ENCODE results near the gene SNAP29.

Gene SNAP29

DNA sequence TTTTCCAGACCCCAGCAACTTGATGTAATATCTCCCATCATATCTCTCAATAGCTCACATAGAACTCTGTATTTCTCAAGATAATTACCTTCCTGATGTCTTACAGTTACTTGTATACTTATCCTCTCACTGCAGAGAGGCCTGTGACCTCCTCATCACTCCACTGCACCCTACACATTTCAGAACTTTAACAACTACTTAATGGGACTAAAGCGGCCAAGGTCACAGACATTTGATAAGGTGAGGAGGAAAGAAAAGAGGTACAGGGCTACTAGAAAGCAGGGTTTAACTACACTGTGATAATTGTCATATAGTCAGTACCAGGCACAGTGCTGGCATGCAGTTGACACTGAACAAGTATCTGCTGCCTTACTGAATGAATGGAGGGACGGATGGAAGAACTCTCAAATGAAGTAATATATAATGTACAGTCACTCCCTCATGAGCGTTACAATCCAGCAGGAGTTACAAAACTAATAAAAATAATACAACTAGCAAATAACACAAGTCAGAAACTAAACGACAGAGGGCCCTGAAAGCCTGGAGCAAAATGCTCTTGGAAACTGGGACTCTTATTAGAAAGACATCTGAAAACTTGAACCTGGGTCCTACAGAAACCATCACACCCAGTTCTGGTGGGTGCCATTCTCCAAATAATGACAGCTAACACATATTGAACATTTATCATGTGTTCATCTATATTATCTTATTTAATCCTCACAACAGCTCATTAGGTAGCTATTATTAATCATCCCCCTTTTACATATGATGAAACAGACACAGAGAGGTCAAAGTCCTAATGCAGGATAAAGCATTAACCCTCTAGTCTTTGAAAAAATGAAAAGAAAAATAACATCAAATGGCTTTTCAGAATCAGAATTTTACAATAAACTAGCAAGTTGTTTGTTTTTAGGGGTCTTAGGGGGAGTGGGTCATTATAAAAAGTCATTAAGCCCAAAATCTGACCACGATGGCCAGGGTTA, 14.5 kb upstream of the SNAP29 start:
- no peak overlapping the region for H3K27ac Mint-ChIP-seq
- H3K9me3 Mint-ChIP-seq = no peaks in the 10 kb centered on the region
- DNase-seq (ENCODE audit: low spot score in 2 of 2) = no peak
- H3K4me3 Mint-ChIP-seq = no peak overlapping the region
- ATAC-seq (ENCODE audit: low read depth) = no peak
- H3K27me3 Mint-ChIP-seq = no peaks in the 10 kb centered on the region
- H3K36me3 Mint-ChIP-seq = peaks cover 5% of the 10 kb centered on the region
- peaks cover 25% of the 10 kb centered on the region for H3K4me1 Mint-ChIP-seq

DNA sequence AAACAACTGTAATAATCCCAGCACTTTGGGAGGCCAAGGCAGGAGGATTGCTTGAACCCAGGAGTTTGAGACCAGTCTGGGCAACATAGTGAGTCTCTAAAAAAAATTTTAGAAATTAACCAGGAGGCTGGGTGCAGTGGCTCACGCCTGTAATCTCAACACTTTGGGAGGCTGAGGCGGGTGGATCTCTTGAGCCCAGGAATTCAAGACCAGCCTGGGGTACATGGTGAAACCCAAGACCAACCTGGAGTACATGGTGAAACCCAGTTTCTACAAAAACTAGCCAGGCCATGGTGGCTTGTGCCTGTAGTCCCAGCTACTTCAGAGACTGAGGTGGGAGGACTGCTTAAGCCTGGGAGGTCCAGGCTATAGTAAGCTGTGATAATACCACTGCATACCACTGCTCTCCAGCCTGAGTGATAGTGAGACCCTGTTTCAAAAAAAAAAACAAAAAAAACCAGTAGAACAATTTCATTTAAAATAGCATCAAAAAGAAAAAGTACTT, 11.4 kb upstream of the SNAP29 start:
- Mint-ChIP-seq H3K27me3 (no peaks in the 10 kb centered on the region), H3K27ac (no peak overlapping the region), H3K36me3 (no peaks in the 10 kb centered on the region), H3K9me3 (no peaks in the 10 kb centered on the region), H3K4me1 (peaks cover 17% of the 10 kb centered on the region), H3K4me3 (no peak overlapping the region)
- ATAC-seq (ENCODE audit: low read depth) = no peak
- DNase-seq (ENCODE audit: low spot score in 2 of 2) = no peak

DNA sequence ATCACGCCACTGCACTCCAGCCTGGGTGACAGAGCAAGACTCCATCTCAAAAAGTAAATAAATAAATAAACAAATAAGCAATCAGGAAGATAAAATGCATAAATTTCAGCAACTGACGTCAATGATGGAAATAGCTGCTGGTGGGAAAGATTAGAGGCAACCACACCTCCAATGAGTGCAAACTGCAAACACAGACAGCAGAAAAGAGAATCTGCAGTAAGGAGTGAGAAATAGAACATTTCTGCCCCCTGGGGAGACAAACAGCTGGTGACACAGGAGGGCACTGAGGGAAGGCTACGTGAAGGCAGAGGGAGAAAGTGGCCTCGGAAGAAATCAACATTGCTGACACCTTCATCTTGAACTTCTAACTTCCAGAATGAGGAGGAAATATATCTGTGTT, 6.7 kb upstream of the SNAP29 start:
- Mint-ChIP-seq H3K36me3 (no peaks in the 10 kb centered on the region), H3K27me3 (no peaks in the 10 kb centered on the region), H3K9me3 (no peaks in the 10 kb centered on the region), H3K4me1 (peaks cover 30% of the 10 kb centered on the region), H3K4me3 (no peak overlapping the region), H3K27ac (no peak overlapping the region)
- ATAC-seq (ENCODE audit: low read depth) (no peak), DNase-seq (ENCODE audit: low spot score in 2 of 2) (no peak)

DNA sequence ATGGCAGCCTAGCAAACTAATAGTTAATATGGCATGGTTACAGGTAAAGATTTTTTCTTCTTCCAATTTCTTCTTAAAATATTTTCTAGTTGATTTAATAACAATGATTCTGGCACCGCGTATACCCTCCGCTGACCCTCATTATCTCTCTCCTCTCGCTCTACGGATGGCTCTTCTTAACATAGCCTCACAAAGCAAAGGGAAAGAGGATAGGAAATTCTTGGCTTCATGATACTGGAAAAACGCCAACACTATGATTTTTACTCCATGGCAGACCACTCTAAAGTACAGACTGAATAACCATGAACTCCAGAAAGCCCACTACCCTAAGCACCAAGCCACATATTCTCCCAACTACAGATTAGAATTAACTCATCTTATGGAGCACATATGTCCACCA, 6.3 kb upstream of the SNAP29 start:
- ATAC-seq (ENCODE audit: low read depth) (no peak), DNase-seq (ENCODE audit: low spot score in 2 of 2) (no peak)
- no peak overlapping the region for H3K4me3 Mint-ChIP-seq
- no peak overlapping the region for H3K27ac Mint-ChIP-seq
- H3K4me1 Mint-ChIP-seq = peaks cover 34% of the 10 kb centered on the region
- no peaks in the 10 kb centered on the region for H3K36me3 Mint-ChIP-seq
- no peaks in the 10 kb centered on the region for H3K27me3 Mint-ChIP-seq
- H3K9me3 Mint-ChIP-seq = no peaks in the 10 kb centered on the region

DNA sequence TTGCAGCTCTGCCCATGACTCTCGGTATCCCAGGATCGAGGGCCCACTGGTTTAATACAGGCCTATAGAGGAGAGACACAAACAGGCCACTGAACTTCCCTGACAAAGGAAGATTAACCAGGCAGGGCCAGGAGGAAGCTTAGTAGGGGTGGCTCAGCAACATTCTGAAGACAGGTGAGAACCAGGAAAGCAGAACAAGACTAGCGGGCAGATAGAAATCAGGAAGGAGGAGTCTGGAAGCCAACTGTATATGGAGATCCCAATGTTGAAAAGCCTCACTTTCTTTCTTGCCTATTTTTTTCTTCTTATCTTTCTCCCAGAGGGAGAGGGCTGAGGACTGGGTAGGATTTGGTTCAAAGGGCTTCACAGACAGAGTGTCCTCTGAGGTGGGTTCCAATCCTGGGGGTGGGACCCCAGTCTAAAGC, 5.6 kb upstream of the SNAP29 start:
- Mint-ChIP-seq H3K36me3 (no peaks in the 10 kb centered on the region), H3K9me3 (no peaks in the 10 kb centered on the region), H3K4me1 (peaks cover 39% of the 10 kb centered on the region), H3K27ac (peak overlapping the region; percentile 33), H3K27me3 (no peaks in the 10 kb centered on the region), H3K4me3 (no peak overlapping the region)
- DNase-seq (ENCODE audit: low spot score in 2 of 2) (no peak), ATAC-seq (ENCODE audit: low read depth) (no peak)

DNA sequence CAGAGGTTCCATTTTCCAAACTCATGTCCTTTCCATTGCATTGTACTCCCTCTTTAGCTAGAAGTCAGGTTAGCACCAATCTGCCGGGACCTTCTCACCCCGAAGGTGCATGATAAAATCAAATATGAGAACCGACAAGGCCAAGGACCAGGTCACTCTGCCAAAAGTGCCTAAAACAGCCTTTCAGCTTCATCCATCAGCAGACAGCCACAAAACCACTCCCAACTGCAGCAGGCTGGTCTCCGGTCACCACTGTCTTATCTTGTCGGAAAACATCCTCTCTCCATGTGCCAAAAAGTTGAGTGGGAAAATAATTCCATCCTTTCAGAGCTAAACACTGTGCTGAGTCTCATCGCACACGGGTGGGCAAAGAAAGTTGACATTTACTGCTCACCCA, 1.6 kb upstream of the SNAP29 start:
- Mint-ChIP-seq H3K27me3 (no peaks in the 10 kb centered on the region), H3K9me3 (no peaks in the 10 kb centered on the region), H3K4me3 (peak overlapping the region; percentile 91), H3K36me3 (peaks cover 2% of the 10 kb centered on the region), H3K4me1 (peaks cover 37% of the 10 kb centered on the region), H3K27ac (no peak overlapping the region)
- ATAC-seq (ENCODE audit: low read depth) (no peak), DNase-seq (ENCODE audit: low spot score in 2 of 2) (no peak)

DNA sequence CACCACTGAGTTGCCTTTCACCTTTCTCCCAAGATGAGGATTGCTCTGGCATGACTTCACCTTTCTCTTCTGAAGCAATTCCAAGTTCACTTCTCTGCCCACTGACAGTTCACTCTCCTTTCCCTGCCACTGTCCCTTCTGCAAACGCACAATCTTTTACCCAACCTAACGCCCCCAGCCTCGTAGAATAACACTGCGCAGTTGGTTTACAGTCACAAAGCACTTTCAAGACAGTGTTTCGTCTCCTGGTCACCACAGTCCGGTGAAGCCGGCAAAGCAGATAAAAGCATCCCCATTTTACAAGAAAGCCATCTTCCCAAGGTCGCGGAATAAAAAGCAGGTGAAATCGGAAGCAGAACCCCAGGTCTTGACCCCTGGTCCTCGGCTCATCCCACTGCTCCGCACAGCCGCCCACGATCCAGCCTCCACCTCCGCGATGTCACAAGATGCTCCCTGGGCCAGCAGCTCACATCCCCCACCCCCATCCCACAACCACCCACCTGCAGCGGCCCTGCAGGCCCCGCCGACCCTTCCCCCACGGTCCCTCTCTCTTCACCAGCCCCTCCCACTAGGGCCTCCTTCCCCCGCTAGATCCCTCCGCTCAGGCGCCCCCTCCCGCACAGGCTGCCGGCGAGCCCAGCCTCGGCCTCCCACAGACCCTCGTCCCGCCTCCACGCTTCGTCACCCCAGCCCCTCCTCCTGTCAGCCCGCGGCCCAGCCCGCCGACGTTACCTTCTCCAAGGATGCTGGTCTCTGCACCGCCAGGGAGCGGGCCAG, 781 bp upstream of the SNAP29 start:
- peaks cover 39% of the 10 kb centered on the region for H3K4me1 Mint-ChIP-seq
- peak; percentile 34 for ATAC-seq (ENCODE audit: low read depth)
- H3K4me3 Mint-ChIP-seq = peak overlapping the region; percentile 91
- H3K36me3 Mint-ChIP-seq = peaks cover 2% of the 10 kb centered on the region
- peak overlapping the region; percentile 93 for H3K27ac Mint-ChIP-seq
- H3K9me3 Mint-ChIP-seq = no peaks in the 10 kb centered on the region
- no peak for DNase-seq (ENCODE audit: low spot score in 2 of 2)
- no peaks in the 10 kb centered on the region for H3K27me3 Mint-ChIP-seq

DNA sequence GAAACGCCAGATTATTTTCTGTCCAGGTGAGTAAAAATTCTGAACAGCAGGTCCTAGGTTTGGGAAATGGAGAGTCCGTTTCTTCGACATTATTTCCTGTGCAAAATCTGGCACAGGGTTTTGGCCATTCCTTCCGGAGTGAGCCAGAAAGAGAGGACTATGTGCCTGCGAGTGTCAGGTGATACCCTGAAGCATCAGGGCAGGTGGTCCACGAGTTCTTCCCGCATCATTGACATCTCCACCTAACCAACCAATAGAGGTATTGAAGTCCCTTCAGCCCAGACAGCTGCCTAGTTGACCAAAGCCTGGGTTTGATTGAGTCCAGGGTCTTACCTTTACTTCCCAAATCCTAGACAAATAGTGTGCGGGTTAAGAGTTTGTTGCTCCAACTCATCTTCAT, 808 bp downstream of the SNAP29 start:
- no peaks in the 10 kb centered on the region for H3K9me3 Mint-ChIP-seq
- no peak for DNase-seq (ENCODE audit: low spot score in 2 of 2)

DNA sequence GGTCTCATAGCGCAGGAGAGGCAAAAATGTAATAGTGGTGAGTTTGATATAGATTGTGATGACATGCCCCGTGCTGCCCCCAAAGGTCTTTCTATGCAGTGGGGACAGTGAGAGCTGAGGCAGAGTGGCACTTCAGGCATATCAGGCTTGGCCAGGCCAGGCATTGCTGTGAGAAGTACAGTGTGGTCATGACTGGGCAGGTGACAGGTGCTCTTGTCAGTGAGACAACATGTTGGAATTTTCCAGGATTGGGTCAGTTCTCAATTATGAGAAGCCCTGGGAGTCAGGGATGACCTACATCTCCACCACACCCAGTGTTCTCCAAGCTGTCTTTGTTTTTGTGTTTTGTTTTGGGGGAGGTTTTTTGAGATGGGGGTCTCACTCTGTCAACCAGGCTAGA, 3.7 kb downstream of the SNAP29 start:
- no peak for ATAC-seq (ENCODE audit: low read depth)
- H3K9me3 Mint-ChIP-seq = no peaks in the 10 kb centered on the region
- no peaks in the 10 kb centered on the region for H3K27me3 Mint-ChIP-seq
- H3K4me3 Mint-ChIP-seq = no peak overlapping the region
- peaks cover 6% of the 10 kb centered on the region for H3K36me3 Mint-ChIP-seq
- no peak for DNase-seq (ENCODE audit: low spot score in 2 of 2)
- H3K4me1 Mint-ChIP-seq = peaks cover 23% of the 10 kb centered on the region
- no peak overlapping the region for H3K27ac Mint-ChIP-seq

More for the DNA sequence above, 808 bp downstream of the SNAP29 start:
- H3K27ac Mint-ChIP-seq = peak overlapping the region; percentile 93
- peaks cover 32% of the 10 kb centered on the region for H3K4me1 Mint-ChIP-seq
- ATAC-seq (ENCODE audit: low read depth) = no peak
- peaks cover 5% of the 10 kb centered on the region for H3K36me3 Mint-ChIP-seq
- peak overlapping the region; percentile 81 for H3K4me3 Mint-ChIP-seq
- H3K27me3 Mint-ChIP-seq = no peaks in the 10 kb centered on the region

DNA sequence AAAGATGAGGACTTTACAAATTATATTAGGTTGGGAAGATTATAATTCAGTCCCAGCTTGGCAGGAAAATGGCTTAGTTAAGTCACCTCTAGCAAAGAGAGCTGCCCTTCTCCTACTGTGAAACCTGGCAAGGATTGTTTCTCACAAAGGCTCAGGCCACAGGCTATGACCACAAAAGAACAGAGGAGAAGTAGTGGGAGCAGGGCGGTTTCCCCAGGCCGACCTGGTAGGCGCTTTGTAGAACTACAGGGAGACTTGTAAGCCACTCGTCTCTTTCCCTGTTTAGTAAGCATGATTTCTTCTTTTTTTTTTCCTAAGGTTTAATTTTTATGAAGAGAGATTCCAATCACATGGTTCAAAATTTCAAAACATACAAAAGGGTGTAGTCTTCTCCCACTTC, 4.6 kb downstream of the SNAP29 start:
- Mint-ChIP-seq H3K4me1 (peaks cover 19% of the 10 kb centered on the region), H3K36me3 (peaks cover 6% of the 10 kb centered on the region), H3K4me3 (no peak overlapping the region), H3K27ac (peak overlapping the region; percentile 60), H3K27me3 (no peaks in the 10 kb centered on the region), H3K9me3 (no peaks in the 10 kb centered on the region)
- DNase-seq (ENCODE audit: low spot score in 2 of 2) (no peak), ATAC-seq (ENCODE audit: low read depth) (no peak)

DNA sequence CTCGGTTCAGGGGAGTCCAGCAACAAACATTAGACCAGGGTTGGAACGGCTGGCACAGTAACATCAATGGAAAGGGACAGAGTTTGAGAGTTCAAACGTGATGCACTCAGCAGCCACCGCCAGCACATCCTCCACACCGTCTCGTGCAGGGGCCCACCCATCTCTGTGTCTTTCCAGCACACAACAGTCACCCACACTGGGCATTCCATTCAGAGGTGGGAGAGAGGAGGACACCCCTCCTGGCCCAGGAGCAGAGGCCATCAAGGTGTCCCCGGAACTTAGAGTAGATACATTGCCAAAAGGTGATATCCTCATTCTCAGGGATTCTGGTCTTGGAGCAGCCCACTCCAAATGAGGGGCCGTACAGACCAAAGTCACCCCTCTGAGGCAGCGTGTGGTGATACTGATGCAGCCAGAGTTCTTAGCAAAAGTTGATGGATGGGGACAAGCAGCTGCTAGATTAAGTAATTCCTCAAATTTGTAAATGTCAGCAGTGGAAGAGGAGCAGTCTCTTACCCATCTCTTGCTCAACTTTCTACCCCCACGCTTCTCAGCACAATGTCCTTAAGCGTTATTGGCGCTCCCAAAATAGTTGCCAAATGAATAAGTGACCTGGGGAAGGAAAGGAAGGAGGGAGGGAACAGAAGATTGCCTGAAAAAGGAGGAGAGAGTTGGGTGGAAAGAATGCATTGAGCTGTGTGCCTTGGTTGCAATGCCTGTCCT, 5.5 kb downstream of the SNAP29 start:
- Mint-ChIP-seq H3K4me3 (no peak overlapping the region), H3K27ac (no peak overlapping the region)
- no peak for ATAC-seq (ENCODE audit: low read depth)

DNA sequence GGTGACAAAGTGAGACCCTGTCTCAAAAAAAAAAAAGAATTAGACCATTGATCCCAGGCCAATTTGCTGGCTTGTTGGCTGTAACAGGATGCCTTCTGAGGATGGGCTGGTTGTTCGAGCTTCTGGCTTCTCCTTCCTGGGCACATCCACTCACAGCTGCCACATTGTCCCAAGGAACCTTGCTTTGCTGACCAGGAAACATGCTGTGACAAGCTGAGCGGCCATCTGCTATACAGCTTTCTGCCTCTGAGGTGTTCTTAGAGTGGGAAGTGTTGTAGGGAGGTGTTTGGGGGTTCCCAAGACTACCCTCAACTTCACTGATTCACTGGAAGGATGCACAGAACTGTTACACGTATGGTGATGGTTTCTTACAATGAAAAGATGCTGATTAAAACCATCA, 6.5 kb downstream of the SNAP29 start:
- DNase-seq (ENCODE audit: low spot score in 2 of 2) = no peak
- Mint-ChIP-seq H3K4me1 (peaks cover 14% of the 10 kb centered on the region), H3K9me3 (no peaks in the 10 kb centered on the region), H3K27ac (no peak overlapping the region), H3K36me3 (peaks cover 6% of the 10 kb centered on the region), H3K27me3 (no peaks in the 10 kb centered on the region), H3K4me3 (no peak overlapping the region)
- no peak for ATAC-seq (ENCODE audit: low read depth)

More for the DNA sequence above, 5.5 kb downstream of the SNAP29 start:
- H3K27me3 Mint-ChIP-seq = no peaks in the 10 kb centered on the region
- H3K36me3 Mint-ChIP-seq = peaks cover 6% of the 10 kb centered on the region
- DNase-seq (ENCODE audit: low spot score in 2 of 2) = no peak
- peaks cover 19% of the 10 kb centered on the region for H3K4me1 Mint-ChIP-seq
- H3K9me3 Mint-ChIP-seq = no peaks in the 10 kb centered on the region

DNA sequence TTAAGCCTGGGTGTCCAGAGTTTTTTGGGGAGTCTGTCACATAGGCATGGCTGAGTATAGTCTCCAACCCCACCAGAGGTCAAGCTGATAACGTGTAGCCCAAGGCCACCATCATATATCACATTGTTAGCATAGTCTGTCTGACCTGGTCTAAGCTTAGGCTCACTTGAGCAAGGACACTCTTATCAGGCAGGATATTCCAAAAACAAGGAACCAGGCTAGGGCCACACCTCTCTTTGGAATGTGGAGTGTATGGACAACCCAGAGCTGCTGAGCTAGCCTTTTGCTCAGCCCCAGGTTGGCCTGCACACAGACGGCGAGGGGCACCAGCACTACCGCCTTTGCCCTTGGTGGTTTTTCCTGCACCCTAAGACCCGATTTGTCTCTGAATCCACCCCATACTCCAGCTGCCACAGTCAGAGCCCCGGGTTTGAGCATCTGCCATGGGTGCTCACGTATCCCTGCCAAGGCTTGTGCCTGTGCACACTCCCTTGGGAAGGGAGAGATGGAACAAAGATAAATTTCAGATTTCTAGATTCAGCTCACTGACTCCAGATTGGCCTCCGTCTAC, 7.2 kb downstream of the SNAP29 start:
- DNase-seq (ENCODE audit: low spot score in 2 of 2) (no peak), ATAC-seq (ENCODE audit: low read depth) (no peak)
- Mint-ChIP-seq H3K27ac (no peak overlapping the region), H3K4me3 (no peak overlapping the region), H3K36me3 (peaks cover 6% of the 10 kb centered on the region), H3K4me1 (peaks cover 14% of the 10 kb centered on the region), H3K27me3 (no peaks in the 10 kb centered on the region), H3K9me3 (no peaks in the 10 kb centered on the region)
